Non-pigmented ciliary epithelial cell (primary cell): Measurements from ENCODE around the gene ZNF532.
"Not testable (repeated sequence)": the region's sequence is repeated elsewhere in the genome, so short reads cannot be mapped to it uniquely, and the experiment has no call there.

ENCODE experiments used
- DNase-seq: peaks from one replicate; pipeline ENCODE4 v3.0.0-alpha.2; 2010; ENCODE audit warnings: low read depth

Gene ZNF532

GRCh38 chr18:58847383-58848071 is 17.1 kb upstream of the ZNF532 start:
- DNase-seq = no peak

GRCh38 chr18:58848685-58849084 is 16.0 kb upstream of the ZNF532 start:
- DNase-seq = no peak

GRCh38 chr18:58850786-58851469 is 13.7 kb upstream of the ZNF532 start:
- no peak for DNase-seq

- DNase-seq = no peak
Measured at GRCh38 chr18:58851856-58852255, 12.8 kb upstream of the ZNF532 start.

- DNase-seq = no peak
Measured at GRCh38 chr18:58852629-58853028, 12.0 kb upstream of the ZNF532 start.

GRCh38 chr18:58853561-58853960 is 11.1 kb upstream of the ZNF532 start:
- DNase-seq = no peak

GRCh38 chr18:58855521-58855920 is 9.2 kb upstream of the ZNF532 start:
- DNase-seq = not testable (repeated sequence)

GRCh38 chr18:58856881-58857280 is 7.8 kb upstream of the ZNF532 start:
- DNase-seq = no peak

- DNase-seq = no peak
Measured at GRCh38 chr18:58858591-58859468, 5.8 kb upstream of the ZNF532 start.

GRCh38 chr18:58859907-58860306 is 4.8 kb upstream of the ZNF532 start:
- DNase-seq = no peak

GRCh38 chr18:58860747-58861231 is 3.9 kb upstream of the ZNF532 start:
- DNase-seq = no peak

- DNase-seq = no peak
Measured at GRCh38 chr18:58861353-58861752, 3.3 kb upstream of the ZNF532 start.

- no peak for DNase-seq
Measured at GRCh38 chr18:58861861-58862301, 2.8 kb upstream of the ZNF532 start.

- no peak for DNase-seq
Measured at GRCh38 chr18:58862356-58862755, 2.3 kb upstream of the ZNF532 start.

GRCh38 chr18:58862851-58863538 is 1.7 kb upstream of the ZNF532 start:
- DNase-seq = no peak

- no peak for DNase-seq
Measured at GRCh38 chr18:58863539-58864145, 1.0 kb upstream of the ZNF532 start.

GRCh38 chr18:58865033-58865590 is 435 bp downstream of the ZNF532 start:
- no peak for DNase-seq

- DNase-seq = no peak
Measured at GRCh38 chr18:58865701-58866065, 1.0 kb downstream of the ZNF532 start.

GRCh38 chr18:58866066-58866772 is 1.5 kb downstream of the ZNF532 start:
- DNase-seq = no peak

GRCh38 chr18:58866773-58867150 is 2.1 kb downstream of the ZNF532 start:
- DNase-seq = no peak
